ENCODE data around the gene SLIT1.

The SLIT1 gene

DNA sequence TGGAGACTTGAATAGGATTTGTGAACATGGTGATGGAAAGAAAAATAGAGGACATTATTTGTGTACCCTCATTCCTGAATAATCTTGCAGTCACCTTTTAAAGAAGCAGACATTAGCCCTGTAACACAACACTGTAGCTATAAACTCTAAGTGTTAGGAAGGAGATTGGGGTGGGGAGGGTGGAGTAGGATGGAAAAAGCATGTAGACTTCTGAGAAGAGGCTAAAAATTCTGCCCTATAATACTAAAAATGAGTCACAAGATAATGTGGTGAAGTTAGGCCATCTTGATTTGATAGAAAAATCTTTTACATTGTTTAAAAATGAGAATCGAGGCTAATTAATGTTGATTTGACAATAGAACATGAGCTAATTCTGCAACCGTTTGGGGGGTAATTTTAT, 224.9 kb downstream of the SLIT1 start:
- TF ChIP-seq, protein P1, sequence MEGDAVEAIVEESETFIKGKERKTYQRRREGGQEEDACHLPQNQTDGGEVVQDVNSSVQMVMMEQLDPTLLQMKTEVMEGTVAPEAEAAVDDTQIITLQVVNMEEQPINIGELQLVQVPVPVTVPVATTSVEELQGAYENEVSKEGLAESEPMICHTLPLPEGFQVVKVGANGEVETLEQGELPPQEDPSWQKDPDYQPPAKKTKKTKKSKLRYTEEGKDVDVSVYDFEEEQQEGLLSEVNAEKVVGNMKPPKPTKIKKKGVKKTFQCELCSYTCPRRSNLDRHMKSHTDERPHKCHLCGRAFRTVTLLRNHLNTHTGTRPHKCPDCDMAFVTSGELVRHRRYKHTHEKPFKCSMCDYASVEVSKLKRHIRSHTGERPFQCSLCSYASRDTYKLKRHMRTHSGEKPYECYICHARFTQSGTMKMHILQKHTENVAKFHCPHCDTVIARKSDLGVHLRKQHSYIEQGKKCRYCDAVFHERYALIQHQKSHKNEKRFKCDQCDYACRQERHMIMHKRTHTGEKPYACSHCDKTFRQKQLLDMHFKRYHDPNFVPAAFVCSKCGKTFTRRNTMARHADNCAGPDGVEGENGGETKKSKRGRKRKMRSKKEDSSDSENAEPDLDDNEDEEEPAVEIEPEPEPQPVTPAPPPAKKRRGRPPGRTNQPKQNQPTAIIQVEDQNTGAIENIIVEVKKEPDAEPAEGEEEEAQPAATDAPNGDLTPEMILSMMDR (IDR thresholded peaks at IDR 0.05; ENCODE audit: insufficient read depth, low read length, poor library complexity, severe bottlenecking), result no peak
- TF ChIP-seq EZH2phosphoT487 (conservative IDR thresholded peaks at IDR 0.05; ENCODE audit: low read length), result no peak
- H3F3A ChIP-seq (ENCODE audit: insufficient read depth), result no peaks in the 10 kb centered on the region
- H3K9me3 ChIP-seq (ENCODE audit: insufficient read depth, low read length), result no peaks in the 10 kb centered on the region
- H4K20me1 ChIP-seq (ENCODE audit: low read depth, low read length), result no peaks in the 10 kb centered on the region
- H3K9ac ChIP-seq (ENCODE audit: low read length), result no peak overlapping the region
- H3K27ac ChIP-seq (ENCODE audit: low read depth, low read length), result no peak overlapping the region
- H3K79me2 ChIP-seq (ENCODE audit: insufficient read depth, low read length), result no peaks in the 10 kb centered on the region
- H2AFZ ChIP-seq (ENCODE audit: low read depth, low read length, severe bottlenecking), result no peak overlapping the region
- H3K36me3 ChIP-seq (ENCODE audit: low read length), result peaks cover 9% of the 10 kb centered on the region; the same call in 1 of the 2 replicates
- H3K4me3 ChIP-seq (ENCODE audit: insufficient read depth, low read length, poor library complexity, severe bottlenecking), result no peak overlapping the region
- no peak overlapping the region for H3K4me2 ChIP-seq (ENCODE audit: low read depth, low read length, poor library complexity, severe bottlenecking)
- no peaks in the 10 kb centered on the region for H3K27me3 ChIP-seq (ENCODE audit: low read length)
- no peaks in the 10 kb centered on the region for H3K9me2 ChIP-seq (replicated peaks; ENCODE audit: insufficient read depth, low read length)

GRCh38 chr10:96959733-96960132, 226.0 kb downstream of the SLIT1 start:
- Histone ChIP-seq H3K27me3 (ENCODE audit: low read length) (no peaks in the 10 kb centered on the region), H2AFZ (ENCODE audit: low read depth, low read length, severe bottlenecking) (no peak overlapping the region), H3K79me2 (ENCODE audit: insufficient read depth, low read length) (no peaks in the 10 kb centered on the region), H3K9ac (ENCODE audit: low read length) (no peak overlapping the region), H3K27ac (ENCODE audit: low read depth, low read length) (no peak overlapping the region), H3F3A (ENCODE audit: insufficient read depth) (no peaks in the 10 kb centered on the region), H3K36me3 (ENCODE audit: low read length) (peaks cover 9% of the 10 kb centered on the region; the same call in 1 of the 2 replicates), H3K4me3 (ENCODE audit: insufficient read depth, low read length, poor library complexity, severe bottlenecking) (no peak overlapping the region), H4K20me1 (ENCODE audit: low read depth, low read length) (no peaks in the 10 kb centered on the region), H3K4me2 (ENCODE audit: low read depth, low read length, poor library complexity, severe bottlenecking) (no peak overlapping the region), H3K9me3 (ENCODE audit: insufficient read depth, low read length) (no peaks in the 10 kb centered on the region), H3K9me2 (replicated peaks; ENCODE audit: insufficient read depth, low read length) (no peaks in the 10 kb centered on the region)
- TF ChIP-seq, protein P1 (IDR thresholded peaks at IDR 0.05; ENCODE audit: insufficient read depth, low read length, poor library complexity, severe bottlenecking), result no peak
- TF ChIP-seq EZH2phosphoT487 (conservative IDR thresholded peaks at IDR 0.05; ENCODE audit: low read length), result no peak

DNA sequence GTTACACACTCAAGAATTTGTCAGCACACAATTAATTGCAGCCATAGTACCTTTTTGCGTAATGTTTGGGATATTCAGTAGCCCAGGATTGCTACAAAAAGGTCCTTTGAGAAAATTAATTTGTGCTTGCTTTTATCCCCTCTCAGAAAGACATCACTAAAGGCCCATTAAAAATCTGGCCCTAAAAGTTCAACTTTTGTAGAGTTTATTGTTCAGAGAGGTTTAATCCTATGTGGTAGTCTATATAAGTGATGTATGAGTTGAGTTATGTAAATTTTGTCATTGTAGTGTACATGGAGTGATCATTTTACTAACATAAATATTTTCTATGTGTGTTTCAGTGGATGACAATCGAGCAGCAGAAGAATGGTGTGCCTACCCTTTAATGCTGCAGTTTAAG, 227.7 kb downstream of the SLIT1 start:
- H3K4me3 ChIP-seq (ENCODE audit: insufficient read depth, low read length, poor library complexity, severe bottlenecking), result no peak overlapping the region
- TF ChIP-seq, protein P1 (IDR thresholded peaks at IDR 0.05; ENCODE audit: insufficient read depth, low read length, poor library complexity, severe bottlenecking), result no peak
- no peak for TF ChIP-seq EZH2phosphoT487 (conservative IDR thresholded peaks at IDR 0.05; ENCODE audit: low read length)
- H3K27ac ChIP-seq (ENCODE audit: low read depth, low read length), result no peak overlapping the region
- H3K9me3 ChIP-seq (ENCODE audit: insufficient read depth, low read length), result no peaks in the 10 kb centered on the region
- H3K9ac ChIP-seq (ENCODE audit: low read length), result no peak overlapping the region
- H2AFZ ChIP-seq (ENCODE audit: low read depth, low read length, severe bottlenecking), result no peak overlapping the region
- H3K9me2 ChIP-seq (replicated peaks; ENCODE audit: insufficient read depth, low read length), result no peaks in the 10 kb centered on the region
- H3F3A ChIP-seq (ENCODE audit: insufficient read depth), result no peaks in the 10 kb centered on the region
- no peaks in the 10 kb centered on the region for H3K79me2 ChIP-seq (ENCODE audit: insufficient read depth, low read length)
- no peaks in the 10 kb centered on the region for H4K20me1 ChIP-seq (ENCODE audit: low read depth, low read length)
- H3K27me3 ChIP-seq (ENCODE audit: low read length), result no peaks in the 10 kb centered on the region
- H3K36me3 ChIP-seq (ENCODE audit: low read length), result peaks cover 18% of the 10 kb centered on the region; the same call in 1 of the 2 replicates
- H3K4me2 ChIP-seq (ENCODE audit: low read depth, low read length, poor library complexity, severe bottlenecking), result no peak overlapping the region

Measured in SU-DHL-6 (cell line).